Gastroesophageal sphincter (tissue), 3 donors: ENCODE measurements around the gene MAN2A2.

Source experiments
- CTCF ChIP-seq, 4 experiments: fragments of 200-600 bp in 2 of 4; fragments of 450-650 bp in 2 of 4; sonication (generic) in 1 of 4; IDR thresholded peaks; one replicate each; pipeline ENCODE4 v1.5.1; 2017 to 2019; ENCODE audit warnings: antibody characterized with exemption in 4 of 4, mild to moderate bottlenecking in 2 of 4, moderate library complexity in 2 of 4
- POLR2A ChIP-seq, 2 donors: fragments of 450-650 bp; IDR thresholded peaks; one replicate each; pipeline ENCODE4 v1.6.1; 2017; ENCODE audit warnings: antibody characterized with exemption in 2 of 2, mild to moderate bottlenecking in 2 of 2, moderate library complexity in 1 of 2
- POLR2AphosphoS5 ChIP-seq: sonication (generic); formaldehyde crosslinking; IDR thresholded peaks from one replicate; pipeline ENCODE4 v1.6.1; 2017; ENCODE audit warnings: antibody characterized with exemption

GRCh38 chr15:90892498-90893174 is 10.5 kb upstream of the MAN2A2 start:
- no peak for TF ChIP-seq POLR2AphosphoS5
- no peak for TF ChIP-seq CTCF (IDR thresholded peaks at IDR 0.05)
- TF ChIP-seq POLR2A (IDR thresholded peaks at IDR 0.05): no peak
